ENCODE measurements around the gene SGCA.

The SGCA gene

GRCh38 chr17:50209472-50210239 lies 43.9 kb downstream of the SGCA start:
- DNase-seq (ENCODE audit: low read depth) = peak; percentile 100

- DNase-seq (ENCODE audit: low read depth) = peak; percentile 99
Observed at GRCh38 chr17:50210240-50211225, 44.7 kb downstream of the SGCA start.

- DNase-seq (ENCODE audit: low read depth) = peak; percentile 56
Observed at GRCh38 chr17:50211249-50212120, 45.7 kb downstream of the SGCA start.

- DNase-seq (ENCODE audit: low read depth) = peak; percentile 98
Observed at GRCh38 chr17:50212121-50212843, 46.5 kb downstream of the SGCA start.

GRCh38 chr17:50213026-50214022 lies 47.5 kb downstream of the SGCA start:
- no peak for DNase-seq (ENCODE audit: low read depth)

DNA sequence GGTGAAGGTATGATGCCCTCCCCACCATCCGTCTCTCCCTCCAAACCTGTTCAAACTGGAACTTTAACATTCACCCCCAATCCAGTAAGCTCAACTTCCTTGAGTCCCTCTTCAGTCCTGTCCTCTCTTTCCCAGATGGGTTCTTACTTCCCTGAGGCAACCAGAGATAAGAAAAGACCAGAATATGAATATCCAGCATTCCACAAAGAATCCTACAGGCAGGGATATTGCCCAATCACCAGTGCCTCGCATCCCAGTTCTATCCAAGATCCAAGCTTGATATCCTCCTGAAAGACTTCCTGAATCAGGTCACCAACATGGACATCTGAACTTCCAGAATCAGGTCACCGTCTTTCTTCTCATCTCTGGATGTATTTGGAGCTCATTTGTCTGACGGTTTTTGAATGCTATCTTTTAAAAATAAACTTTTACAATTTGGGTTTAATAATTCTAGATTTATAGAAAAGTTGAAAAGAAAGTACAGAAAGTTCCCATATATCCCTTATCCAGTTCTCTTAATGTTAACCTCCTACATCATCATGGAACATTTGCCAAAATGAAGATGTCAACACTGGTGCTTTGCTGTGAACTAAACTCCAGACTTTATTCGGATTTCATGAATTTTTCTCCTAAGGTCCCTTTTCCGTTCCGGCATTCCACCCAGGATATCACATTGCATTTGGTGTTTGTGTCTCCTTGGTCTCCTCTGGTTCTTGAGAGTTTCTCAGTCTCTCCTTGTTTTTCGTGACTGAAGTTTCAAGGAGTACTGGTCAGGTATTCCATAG lies 49.4 kb downstream of the SGCA start:
- peak; percentile 81 for DNase-seq (ENCODE audit: low read depth)

DNA sequence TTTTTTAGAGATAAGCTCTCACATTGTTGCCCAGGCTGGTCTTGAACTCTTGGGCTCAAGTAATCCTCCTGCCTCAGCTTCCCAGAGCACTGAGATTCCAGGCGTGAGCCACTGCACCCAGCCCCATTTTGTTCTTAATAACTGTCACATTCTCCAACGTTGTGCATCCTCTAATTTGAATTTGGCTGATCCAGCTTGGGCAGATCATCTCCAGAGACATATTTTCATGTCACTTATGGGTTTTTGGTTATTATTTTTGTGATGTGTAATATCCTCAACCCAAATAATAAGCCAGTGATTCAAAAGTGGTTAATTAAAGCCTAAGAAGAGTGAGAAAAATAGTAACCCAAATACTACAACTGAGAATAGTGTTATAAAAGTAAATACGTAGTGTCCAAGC lies 51.8 kb downstream of the SGCA start:
- DNase-seq (ENCODE audit: low read depth) = no peak

GRCh38 chr17:50218071-50218759 lies 52.4 kb downstream of the SGCA start:
- DNase-seq (ENCODE audit: low read depth) = peak; percentile 64

GRCh38 chr17:50218771-50219315 lies 53.0 kb downstream of the SGCA start:
- peak; percentile 97 for DNase-seq (ENCODE audit: low read depth)

DNA sequence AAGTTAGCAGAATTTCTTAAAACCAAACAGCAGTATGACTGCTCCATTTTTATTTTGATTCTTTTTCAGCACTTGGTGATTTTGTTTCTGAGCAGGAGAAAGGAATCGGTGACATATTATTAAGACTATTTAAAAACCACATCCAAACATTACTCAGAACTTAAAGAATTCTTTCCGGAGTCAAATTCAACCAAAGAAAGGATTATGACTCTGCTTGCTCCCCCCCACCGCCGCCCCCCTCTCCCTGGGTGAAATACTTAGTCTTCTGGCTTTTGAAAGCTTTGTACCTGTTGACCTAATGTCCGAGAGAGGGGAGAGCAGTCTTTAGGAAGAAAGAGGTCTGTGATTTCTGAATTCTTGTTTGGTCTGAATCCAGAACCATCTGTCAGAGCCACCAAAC lies 53.5 kb downstream of the SGCA start:
- peak; percentile 92 for DNase-seq (ENCODE audit: low read depth)

DNA sequence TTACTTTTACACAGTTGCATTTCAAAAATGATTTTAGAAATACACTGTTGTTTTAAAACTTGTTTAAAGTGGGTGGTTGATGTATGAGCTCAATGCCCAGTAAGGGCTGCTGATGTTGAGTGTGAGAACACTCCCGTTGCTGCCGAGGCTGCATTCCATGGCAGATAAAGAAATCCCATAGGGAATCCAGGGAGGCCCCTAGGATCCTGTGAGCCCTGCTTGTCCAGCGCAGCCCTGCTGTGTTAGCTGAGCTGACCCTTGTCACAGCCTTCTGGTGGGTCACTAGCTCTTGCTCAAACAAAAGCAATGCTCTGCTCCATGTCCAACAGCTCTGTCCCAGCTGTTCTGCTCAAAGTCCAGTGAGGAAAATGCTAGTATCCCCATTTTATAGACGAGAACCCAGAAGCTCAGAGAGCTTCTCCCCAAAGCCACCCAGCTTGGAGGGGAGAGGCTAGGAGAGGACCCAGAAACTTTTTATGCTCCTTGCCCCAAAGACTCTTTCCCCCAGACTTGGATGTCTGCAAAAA lies 54.2 kb downstream of the SGCA start:
- DNase-seq (ENCODE audit: low read depth) = peak; percentile 86

DNA sequence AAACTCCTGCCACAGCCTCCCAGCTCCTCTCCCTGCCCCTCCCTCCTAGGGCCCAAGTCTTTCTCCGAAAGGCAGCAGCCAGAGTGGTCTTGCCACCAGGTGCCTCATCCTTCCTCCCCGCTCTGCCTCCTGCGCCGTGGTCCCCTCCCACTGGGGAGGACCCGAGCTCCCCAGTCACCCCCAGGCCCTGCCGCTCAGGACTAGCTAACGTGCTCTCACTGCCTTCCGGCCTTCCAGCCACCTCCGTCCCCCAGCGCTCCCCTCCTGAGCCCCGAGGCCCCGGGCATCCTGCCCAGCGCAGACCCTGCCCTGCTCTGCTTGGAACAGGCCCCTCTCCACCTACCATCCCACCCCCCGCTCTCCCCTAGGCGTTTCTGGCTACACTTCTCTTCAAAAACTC lies 55.0 kb downstream of the SGCA start:
- no peak for DNase-seq (ENCODE audit: low read depth)

GRCh38 chr17:50221266-50221863 lies 55.6 kb downstream of the SGCA start:
- peak; percentile 81 for DNase-seq (ENCODE audit: low read depth)

- peak; percentile 75 for DNase-seq (ENCODE audit: low read depth)
Observed at GRCh38 chr17:50221864-50222545, 56.2 kb downstream of the SGCA start.

DNA sequence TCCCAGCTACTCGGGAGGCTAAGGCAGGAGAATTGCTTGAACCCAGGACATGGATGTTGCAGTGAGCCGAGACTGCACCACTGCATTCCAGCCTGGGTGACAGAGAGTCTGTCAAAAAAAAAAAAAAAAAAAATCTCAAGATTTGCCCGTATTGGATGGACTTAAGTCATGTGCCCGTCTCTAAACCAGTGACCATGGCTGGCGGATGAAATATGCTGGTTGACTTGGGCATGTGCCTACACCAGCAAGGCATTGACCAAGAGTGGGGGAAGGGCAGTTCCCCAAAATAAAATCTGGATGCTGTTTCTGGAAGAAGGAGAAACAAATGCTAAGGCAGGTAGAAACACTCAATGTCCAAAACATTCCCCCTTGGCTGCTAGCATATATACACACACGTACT lies 57.1 kb downstream of the SGCA start:
- no peak for DNase-seq (ENCODE audit: low read depth)

Measured in amniotic epithelial cell (primary cell).